OCI-LY3 (cell line): ENCODE measurements around the gene TRA2B.

ENCODE experiments used
- H2AFZ ChIP-seq: fragments of 200-600, 300-600 bp; shearing (Covaris generic); 2 replicates; pipeline ENCODE4 v1.6.0; 2014; ENCODE audit warnings: antibody characterized with exemption, low read depth, low read length
- H3K27ac ChIP-seq: fragments of 200-600, 300-600 bp; sonication (generic); 2 replicates; pipeline ENCODE4 v1.5.1; 2014; ENCODE audit warnings: mild to moderate bottlenecking, low read length, moderate library complexity, mixed read lengths
- H3K27me3 ChIP-seq: fragments of 200-600, 300-600 bp; sonication (generic); 2 replicates; pipeline ENCODE4 v1.6.1; 2014; ENCODE audit warnings: low read depth, low read length, mixed read lengths
- H3K36me3 ChIP-seq: fragments of 200-600, 300-600 bp; sonication (generic); replicated peaks from 2 replicates; pipeline ENCODE3; 2014; ENCODE audit warnings: low read depth, low read length, mixed read lengths
- H3K4me1 ChIP-seq: fragments of 300-600, 200-600 bp; sonication (generic); 2 replicates; pipeline ENCODE4 v1.6.1; 2014; ENCODE audit warnings: low read length, mixed read lengths
- H3K4me2 ChIP-seq: fragments of 200-600, 300-600 bp; sonication (generic); 2 replicates; pipeline ENCODE4 v1.6.1; 2014; ENCODE audit warnings: low read length, mixed read lengths
- H3K4me3 ChIP-seq: fragments of 300-600, 200-600 bp; sonication (generic); 2 replicates; pipeline ENCODE4 v1.5.1; 2014; ENCODE audit warnings: antibody characterized with exemption, mild to moderate bottlenecking, low read length, moderate library complexity
- H3K79me2 ChIP-seq: fragments of 300-600, 200-600 bp; shearing (Covaris generic); 2 replicates; pipeline ENCODE4 v1.6.1; 2014; ENCODE audit warnings: mild to moderate bottlenecking, low read length, mixed read lengths
- H3K9ac ChIP-seq: fragments of 300-600, 200-600 bp; shearing (Covaris generic); 2 replicates; pipeline ENCODE4 v1.6.0; 2014; ENCODE audit warnings: mild to moderate bottlenecking, low read length, moderate library complexity
- H3K9me3 ChIP-seq: fragments of 200-600, 300-600 bp; shearing (Covaris generic); 2 replicates; pipeline ENCODE4 v1.6.1; 2014; ENCODE audit warnings: low read length, mixed read lengths; ENCODE audit not compliant: insufficient read depth
- H4K20me1 ChIP-seq: fragments of 200-600, 300-600 bp; sonication (generic); 2 replicates; pipeline ENCODE4 v1.6.1; 2016; ENCODE audit warnings: low read length, mixed read lengths; ENCODE audit not compliant: insufficient read depth
- CTCF ChIP-seq: fragments of 200-600, 300-600 bp; sonication (generic); IDR thresholded peaks from 2 replicates; pipeline ENCODE4 v1.5.1; 2014; ENCODE audit warnings: antibody characterized with exemption, low read length, low read depth
- EZH2phosphoT487 ChIP-seq: fragments of 200-600 bp; shearing (Covaris generic); IDR thresholded peaks from 2 replicates; pipeline ENCODE4 v1.6.1; 2018; ENCODE audit warnings: antibody characterized with exemption, mixed run types, low read depth

TRA2B gene

DNA sequence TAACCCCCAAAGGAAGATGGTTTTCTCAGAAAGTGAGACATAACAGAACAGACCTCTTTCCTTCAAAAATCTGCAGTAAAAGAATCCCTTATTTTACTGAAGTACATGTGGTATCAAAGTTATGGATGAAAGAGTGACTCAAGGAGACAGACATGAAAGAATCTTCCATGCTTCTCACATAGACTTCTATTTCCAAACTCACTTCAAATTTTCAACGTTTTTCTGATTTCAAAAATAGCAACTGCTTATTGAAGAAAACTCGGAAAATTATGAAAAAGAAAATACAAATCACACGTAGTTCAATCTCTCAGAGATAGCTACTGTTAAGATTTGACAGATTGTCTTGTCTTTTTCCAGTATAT is 39.8 kb upstream of the TRA2B start:
- TF ChIP-seq CTCF (no peak; the same call in 1 of the 2 replicates), EZH2phosphoT487 (no peak)
- H3K9ac ChIP-seq, result no peak overlapping the region
- H3K4me1 ChIP-seq, result peaks cover 3% of the 10 kb centered on the region
- H4K20me1 ChIP-seq, result no peaks in the 10 kb centered on the region
- H3K36me3 ChIP-seq, result no peaks in the 10 kb centered on the region
- 0 out of 2 replicates have a peak overlapping the region, but pooled peaks have one; percentile 4 for H2AFZ ChIP-seq
- H3K27me3 ChIP-seq, result peaks cover 3% of the 10 kb centered on the region
- H3K4me2 ChIP-seq, result peak overlapping the region; percentile 21; the same call in 1 of the 2 replicates
- H3K9me3 ChIP-seq, result no peaks in the 10 kb centered on the region
- no peak overlapping the region for H3K4me3 ChIP-seq
- H3K79me2 ChIP-seq, result no peaks in the 10 kb centered on the region
- no peak overlapping the region for H3K27ac ChIP-seq

GRCh38 chr3:185976977-185977678 is 39.3 kb upstream of the TRA2B start:
- H4K20me1 ChIP-seq, result no peaks in the 10 kb centered on the region
- peak overlapping the region; percentile 21; the same call in 1 of the 2 replicates for H3K4me2 ChIP-seq

DNA sequence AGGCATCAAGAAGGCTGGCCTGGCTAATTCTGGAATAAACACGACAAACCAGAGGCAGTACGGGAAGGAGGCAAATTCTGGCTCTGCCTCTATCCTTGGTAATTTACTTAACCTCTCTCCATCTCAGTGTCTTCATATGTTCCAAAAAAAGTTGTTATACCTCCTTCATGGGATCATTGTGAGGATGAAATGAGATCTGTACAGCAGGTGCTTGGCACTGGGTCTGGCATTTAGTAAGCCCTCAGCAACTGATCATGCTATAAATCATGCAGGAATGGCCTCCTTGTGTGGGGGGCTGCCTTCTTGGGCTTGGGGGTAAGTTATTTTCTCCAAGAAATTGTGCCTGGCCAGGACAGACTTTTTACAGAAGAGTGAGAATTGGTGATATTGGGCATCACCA is 38.3 kb upstream of the TRA2B start:
- Histone ChIP-seq H3K9me3 (no peaks in the 10 kb centered on the region), H3K4me1 (peaks cover 3% of the 10 kb centered on the region), H3K79me2 (no peaks in the 10 kb centered on the region)

More at GRCh38 chr3:185976977-185977678, 39.3 kb upstream of the TRA2B start:
- H3K27ac ChIP-seq, result no peak overlapping the region
- no peak overlapping the region for H3K9ac ChIP-seq
- H3K79me2 ChIP-seq, result no peaks in the 10 kb centered on the region
- H3K36me3 ChIP-seq, result no peaks in the 10 kb centered on the region
- no peak overlapping the region for H3K4me3 ChIP-seq
- H3K27me3 ChIP-seq, result no peaks in the 10 kb centered on the region
- H2AFZ ChIP-seq, result 0 out of 2 replicates have a peak overlapping the region, but pooled peaks have one; percentile 4
- TF ChIP-seq EZH2phosphoT487 (no peak), CTCF (peak; percentile 95)
- H3K4me1 ChIP-seq, result peaks cover 3% of the 10 kb centered on the region
- no peaks in the 10 kb centered on the region for H3K9me3 ChIP-seq

GRCh38 chr3:185971579-185971978 is 33.8 kb upstream of the TRA2B start:
- no peak overlapping the region for H3K27ac ChIP-seq

More for the DNA sequence above, 38.3 kb upstream of the TRA2B start:
- TF ChIP-seq EZH2phosphoT487, result no peak
- TF ChIP-seq CTCF, result no peak
- H3K4me3 ChIP-seq, result no peak overlapping the region
- no peaks in the 10 kb centered on the region for H3K27me3 ChIP-seq
- H3K27ac ChIP-seq, result no peak overlapping the region
- no peaks in the 10 kb centered on the region for H4K20me1 ChIP-seq
- no peaks in the 10 kb centered on the region for H3K36me3 ChIP-seq
- no peak overlapping the region for H3K4me2 ChIP-seq
- H3K9ac ChIP-seq, result no peak overlapping the region
- no peak overlapping the region for H2AFZ ChIP-seq

More at GRCh38 chr3:185971579-185971978, 33.8 kb upstream of the TRA2B start:
- no peak overlapping the region for H2AFZ ChIP-seq
- no peak overlapping the region for H3K4me3 ChIP-seq
- no peaks in the 10 kb centered on the region for H3K79me2 ChIP-seq
- H3K36me3 ChIP-seq, result no peaks in the 10 kb centered on the region
- no peaks in the 10 kb centered on the region for H3K27me3 ChIP-seq
- TF ChIP-seq EZH2phosphoT487 (no peak), CTCF (no peak)
- no peak overlapping the region for H3K9ac ChIP-seq
- H3K4me1 ChIP-seq, result no peaks in the 10 kb centered on the region
- no peak overlapping the region for H3K4me2 ChIP-seq
- no peaks in the 10 kb centered on the region for H4K20me1 ChIP-seq
- H3K9me3 ChIP-seq, result no peaks in the 10 kb centered on the region
